IMR-90 (cell line): ENCODE data around the gene ZNF292. TPM values are rescaled to one million over a fixed set of nuclear protein-coding genes. Genes with fewer than 3 reads are reported as not detected.

Experiments used
- ATAC-seq: fragments of 200-7000 bp; cut with Tn5 transposase; 2 replicates; pipeline ENCODE4 v1.9.1; 2020; ENCODE audit warnings: low read depth, mild to moderate bottlenecking, moderate library complexity
- BruUV-seq: library from RNA; stranded (reverse); fragments of 400-500 nt; replicated peaks from 2 replicates; lab custom pipeline; 2021; lab: Mats Ljungman, UMichigan
- CTCF ChIA-PET: fragments of 300-600 bp; formaldehyde crosslinking; extraction: SDS; loops from one replicate; lab custom pipeline; 2021; ENCODE audit warnings: antibody characterized with exemption; lab: Yijun Ruan, JAX
- POLR2A ChIA-PET: fragments of 300-600 bp; sonication (Branson Sonifier 250); formaldehyde crosslinking; loops from one replicate; lab custom pipeline; 2022; ENCODE audit warnings: antibody characterized with exemption; ENCODE audit not compliant: unreplicated experiment; lab: Charles Lee
- DNase-seq: peaks from one replicate; pipeline ENCODE4 v3.0.0; 2013
- H2AFZ ChIP-seq: replicated peaks from 2 replicates; pipeline ENCODE3; 2013; ENCODE audit warnings: low read length, mild to moderate bottlenecking; ENCODE audit not compliant: poor library complexity
- H2AK5ac ChIP-seq: 2 replicates; pipeline ENCODE4 v1.6.1; 2013; ENCODE audit warnings: low read depth, low read length, inconsistent platforms
- H2AK9ac ChIP-seq: replicated peaks from 2 replicates; pipeline ENCODE3; 2013; ENCODE audit warnings: mild to moderate bottlenecking, low read depth, low read length, moderate library complexity; ENCODE audit not compliant: poor library complexity
- H2BK120ac ChIP-seq: 2 replicates; pipeline ENCODE4 v1.6.1; 2013; ENCODE audit warnings: low read depth, low read length, inconsistent platforms
- H2BK15ac ChIP-seq: 3 replicates; pipeline ENCODE4 v1.6.1; 2013; ENCODE audit warnings: low read depth, low read length, inconsistent platforms
- H2BK20ac ChIP-seq: 2 replicates; pipeline ENCODE4 v1.6.1; 2013; ENCODE audit warnings: low read depth, mild to moderate bottlenecking, inconsistent platforms, low read length, moderate library complexity
- H2BK5ac ChIP-seq: 2 replicates; pipeline ENCODE4 v1.6.1; 2013; ENCODE audit warnings: mild to moderate bottlenecking, low read depth, low read length, inconsistent platforms; ENCODE audit not compliant: poor library complexity, severe bottlenecking
- H3K14ac ChIP-seq: replicated peaks from 2 replicates; pipeline ENCODE4 v1.6.1; 2013; ENCODE audit warnings: low read depth, low read length, inconsistent platforms
- H3K18ac ChIP-seq: 2 replicates; pipeline ENCODE4 v1.6.1; 2013; ENCODE audit warnings: low read depth, low read length, control low read depth
- H3K23ac ChIP-seq: 2 replicates; pipeline ENCODE4 v1.6.1; 2013; ENCODE audit warnings: low read depth, low read length, inconsistent platforms
- H3K27ac ChIP-seq: 2 replicates; pipeline ENCODE4 v1.5.1; 2013; ENCODE audit warnings: mild to moderate bottlenecking, control low read depth, low read length; ENCODE audit not compliant: insufficient read depth
- H3K27me3 ChIP-seq: 2 replicates; pipeline ENCODE4 v1.6.1; 2013; ENCODE audit warnings: low read length; ENCODE audit not compliant: control insufficient read depth, insufficient read depth
- H3K36me3 ChIP-seq: 2 replicates; pipeline ENCODE4 v1.6.1; 2013; ENCODE audit warnings: low read length, mixed read lengths; ENCODE audit not compliant: control insufficient read depth, insufficient read depth
- H3K4ac ChIP-seq: 2 replicates; pipeline ENCODE4 v1.6.1; 2013; ENCODE audit warnings: low read depth, low read length, inconsistent platforms
- H3K4me1 ChIP-seq: 2 replicates; pipeline ENCODE4 v1.6.1; 2013; ENCODE audit warnings: low read length, mixed read lengths; ENCODE audit not compliant: control insufficient read depth, insufficient read depth
- H3K4me2 ChIP-seq: 2 replicates; pipeline ENCODE4 v1.6.1; 2013; ENCODE audit warnings: low read depth, mild to moderate bottlenecking, control low read depth, low read length, moderate library complexity
- H3K4me3 ChIP-seq: 2 replicates; pipeline ENCODE4 v1.5.1; 2013; ENCODE audit warnings: low read depth, mild to moderate bottlenecking, control low read depth, low read length, moderate library complexity; ENCODE audit not compliant: insufficient read depth
- H3K56ac ChIP-seq: 2 replicates; pipeline ENCODE4 v1.6.1; 2013; ENCODE audit warnings: low read length, inconsistent platforms; ENCODE audit not compliant: insufficient read depth; ENCODE audit errors: extremely low read depth
- H3K79me1 ChIP-seq, 2 experiments: 2 replicates each; pipeline ENCODE4 v1.6.1; 2013; ENCODE audit warnings: low read length in 2 of 2, inconsistent platforms in 1 of 2, low read depth in 1 of 2
- H3K9ac ChIP-seq: 2 replicates; pipeline ENCODE4 v1.6.1; 2013; ENCODE audit warnings: low read depth, low read length, control low read depth
- H3K9me1 ChIP-seq: 2 replicates; pipeline ENCODE4 v1.6.1; 2013; ENCODE audit warnings: low read length, inconsistent platforms; ENCODE audit not compliant: insufficient read depth
- H3K9me3 ChIP-seq: 2 replicates; pipeline ENCODE4 v1.6.1; 2013; ENCODE audit warnings: low read length; ENCODE audit not compliant: control insufficient read depth, insufficient read depth
- H4K20me1 ChIP-seq: 2 replicates; pipeline ENCODE4 v1.6.1; 2013; ENCODE audit warnings: low read length, inconsistent platforms; ENCODE audit not compliant: insufficient read depth
- H4K5ac ChIP-seq: 2 replicates; pipeline ENCODE4 v1.6.1; 2013; ENCODE audit warnings: mild to moderate bottlenecking, low read depth, low read length, control low read depth
- H4K8ac ChIP-seq, 2 experiments: 2 replicates each; pipeline ENCODE4 v1.6.1; 2013; ENCODE audit warnings: low read depth in 2 of 2, low read length in 2 of 2, control low read depth in 1 of 2, inconsistent platforms in 1 of 2
- H4K91ac ChIP-seq: 2 replicates; pipeline ENCODE4 v1.6.1; 2013; ENCODE audit warnings: low read depth, low read length, inconsistent platforms; ENCODE audit not compliant: insufficient read depth
- BHLHE40 ChIP-seq: fragments of 150-350 bp; IDR thresholded peaks from 2 replicates; pipeline ENCODE4 v1.6.1; 2016; ENCODE audit warnings: mild to moderate bottlenecking, low read depth, low read length
- MAFK ChIP-seq: IDR thresholded peaks from 2 replicates; pipeline ENCODE4 v1.6.1; 2012; ENCODE audit warnings: low read depth, low read length, improper control_type of control experiment
- SMC3 ChIP-seq: fragments of 150-350 bp; IDR thresholded peaks from 2 replicates; pipeline ENCODE4 v1.6.1; 2016; ENCODE audit warnings: low read depth, mild to moderate bottlenecking, antibody characterized with exemption, low read length, moderate library complexity
- USF2 ChIP-seq: fragments of 150-350 bp; IDR thresholded peaks from 2 replicates; pipeline ENCODE4 v1.6.1; 2017; ENCODE audit warnings: mild to moderate bottlenecking, antibody characterized with exemption, low read length, low read depth
- WGBS, 2 experiments: methylation state at CpG; one replicate each; pipeline versions ENCODE4 v1.1.5 to v1.1.7; 2013; ENCODE audit warnings: missing lambda C conversion rate in 2 of 2; ENCODE audit not compliant: insufficient read length in 1 of 2; ENCODE audit errors: extremely low coverage in 2 of 2; 5-methylcytosine and 5-hydroxymethylcytosine counted together
- dilution Hi-C: fragments of 300-500 bp; cut with HindIII; formaldehyde crosslinking; loops from one replicate; pipeline ENCODE4 v1.14.3; 2018; ENCODE audit warnings: low sequenced_read_pairs; ENCODE audit not compliant: unreplicated experiment
- in situ Hi-C: fragments of 300-500 bp; cut with MboI; formaldehyde crosslinking; loops from 3 replicates; pipeline ENCODE4 v1.14.3; 2019; ENCODE audit warnings: low sequenced_read_pairs, inconsistent platforms, mixed read lengths
- intact Hi-C: fragments of 100-400 bp; cut with micrococcal nuclease; formaldehyde crosslinking; loops from 2 replicates; pipeline ENCODE4 v1.10.0; 2022
- polyA plus RNA-seq, 3 experiments: library from polyadenylated mRNA; depleted of rRNA; stranded (reverse); fragments of >200 nt; gene quantifications; 2 replicates each; pipeline ENCODE4 v1.2.3, GENCODE V29; 2012; ENCODE audit warnings: low replicate concordance in 1 of 3
- total RNA-seq: library from RNA; depleted of rRNA; stranded (reverse); fragments of >200 nt; gene quantifications from 2 replicates; pipeline ENCODE4 v1.2.3, GENCODE V29; 2012

Gene ZNF292
- total and polyA plus RNA-seq, 2 of the 4 experiments (the other 2 are of a cell fraction): 5.5 to 28.3 TPM

GRCh38 chr6:87308970-87309369, 153.6 kb downstream of the ZNF292 start:
- no peaks in the 10 kb centered on the region for H3K9me3 ChIP-seq
- no peak overlapping the region for H2AFZ ChIP-seq
- no peak overlapping the region for H4K5ac ChIP-seq
- H3K27me3 ChIP-seq: peaks cover 8% of the 10 kb centered on the region
- H3K56ac ChIP-seq: no peak overlapping the region
- no peak overlapping the region for H3K14ac ChIP-seq
- ChIA-PET POLR2A (no interaction called here), CTCF (interaction anchor here (0.5 kb wide), 1 partner anchor 34 kb away, joined by 3 read pairs; no protein-coding TSS in a partner anchor)
- no peaks in the 10 kb centered on the region for H3K4me1 ChIP-seq
- 40% methylated on average over 2 of the region's 4 CpGs; no CpG with 5 or more reads in 1 of the 2 experiments for WGBS, 2 experiments
- no peak overlapping the region for H4K8ac ChIP-seq
- H2BK120ac ChIP-seq: no peak overlapping the region
- in situ Hi-C loops: no loop called here
- dilution Hi-C loops: no loop called here
- DNase-seq (peak; percentile 4), ATAC-seq (no peak)
- no peaks in the 10 kb centered on the region for H3K36me3 ChIP-seq
- H4K20me1 ChIP-seq: no peaks in the 10 kb centered on the region
- H3K4me2 ChIP-seq: no peak overlapping the region
- no peak overlapping the region for H3K23ac ChIP-seq
- BruUV-seq: no TSS peak
- no peaks in the 10 kb centered on the region for H3K9me1 ChIP-seq
- H3K79me1 ChIP-seq: no peaks in the 10 kb centered on the region
- no peak overlapping the region for H2AK5ac ChIP-seq
- no peak overlapping the region for H2BK15ac ChIP-seq
- H3K4ac ChIP-seq: no peak overlapping the region
- intact Hi-C loops: no loop called here
- H3K27ac ChIP-seq: no peak overlapping the region
- H3K18ac ChIP-seq: no peak overlapping the region
- no peak overlapping the region for H3K9ac ChIP-seq
- H4K91ac ChIP-seq: no peak overlapping the region
- H2BK20ac ChIP-seq: no peak overlapping the region
- no peak overlapping the region for H3K4me3 ChIP-seq
- TF ChIP-seq USF2 (no peak), SMC3 (no peak), BHLHE40 (no peak), MAFK (no peak)
- H2BK5ac ChIP-seq: no peak overlapping the region
- no peak overlapping the region for H2AK9ac ChIP-seq
